ENCODE results near the gene AGMAT. TPM values are rescaled to one million over a fixed set of nuclear protein-coding genes. Genes with fewer than 3 reads are reported as not detected.
A peak's percentile ranks its signal among the peaks of the same experiment; 100 is the strongest.

AGMAT gene
- total RNA-seq, 2 experiments from 2014 or later = 18.1 to 24.0 TPM

DNA sequence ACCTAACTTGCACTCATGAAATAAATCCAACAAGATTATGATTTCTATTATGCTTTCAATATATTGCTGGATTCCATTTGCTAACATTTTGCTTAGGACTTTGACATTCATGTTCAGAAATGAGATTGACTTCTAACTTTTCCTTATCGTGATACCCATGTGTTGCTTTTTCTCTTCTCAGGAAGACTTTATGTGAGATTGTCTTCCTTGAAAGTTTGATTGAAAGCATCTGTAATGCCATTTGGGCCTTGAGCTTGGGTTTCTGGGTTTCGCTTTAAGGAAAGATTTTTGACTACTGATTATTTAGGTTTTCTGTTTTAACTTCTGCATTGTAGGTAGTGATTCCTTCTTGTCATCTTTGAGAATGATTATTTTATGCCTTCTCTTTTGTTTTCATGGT lies 27.8 kb downstream of the AGMAT start:
- Mint-ChIP-seq H3K4me1 (no peaks in the 10 kb centered on the region), H3K4me3 (no peak overlapping the region), H3K27me3 (no peaks in the 10 kb centered on the region), H3K9me3 (ENCODE audit: low read depth) (no peaks in the 10 kb centered on the region), H3K36me3 (ENCODE audit: low read depth) (peaks cover 6% of the 10 kb centered on the region), H3K27ac (no peak overlapping the region)
- CTCF ChIA-PET = no interaction called here
- ATAC-seq (no peak), DNase-seq (no peak)
- intact Hi-C loops (cut with DNase I, micrococcal nuclease) = no loop called here
- POLR2A ChIA-PET = no interaction called here

DNA sequence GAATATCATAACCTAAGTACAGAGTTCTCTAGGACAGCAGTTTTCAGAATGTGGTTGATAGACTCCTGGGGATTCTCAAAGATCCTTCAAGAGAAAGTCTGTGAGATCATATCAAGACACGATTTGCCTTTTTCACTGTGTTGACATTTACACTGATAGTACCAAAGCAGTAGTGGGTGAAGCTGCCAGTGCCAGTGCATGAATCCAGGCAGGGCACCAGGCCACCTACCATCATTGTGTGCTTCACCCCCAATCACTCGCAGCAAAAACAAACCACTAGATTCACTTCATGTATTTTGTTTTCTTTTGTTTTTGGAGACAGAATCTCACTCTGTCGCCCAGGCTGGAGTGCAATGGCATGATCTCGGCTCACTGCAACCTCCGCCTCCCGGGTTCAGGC lies 34.3 kb downstream of the AGMAT start:
- DNase-seq (no peak), ATAC-seq (no peak)
- Mint-ChIP-seq H3K27ac (no peak overlapping the region), H3K27me3 (no peaks in the 10 kb centered on the region), H3K4me1 (no peaks in the 10 kb centered on the region), H3K9me3 (ENCODE audit: low read depth) (no peaks in the 10 kb centered on the region), H3K36me3 (ENCODE audit: low read depth) (peaks cover 15% of the 10 kb centered on the region), H3K4me3 (no peak overlapping the region)
- ChIA-PET POLR2A (no interaction called here), CTCF (no interaction called here)
- intact Hi-C loops (cut with DNase I, micrococcal nuclease) = no loop called here

DNA sequence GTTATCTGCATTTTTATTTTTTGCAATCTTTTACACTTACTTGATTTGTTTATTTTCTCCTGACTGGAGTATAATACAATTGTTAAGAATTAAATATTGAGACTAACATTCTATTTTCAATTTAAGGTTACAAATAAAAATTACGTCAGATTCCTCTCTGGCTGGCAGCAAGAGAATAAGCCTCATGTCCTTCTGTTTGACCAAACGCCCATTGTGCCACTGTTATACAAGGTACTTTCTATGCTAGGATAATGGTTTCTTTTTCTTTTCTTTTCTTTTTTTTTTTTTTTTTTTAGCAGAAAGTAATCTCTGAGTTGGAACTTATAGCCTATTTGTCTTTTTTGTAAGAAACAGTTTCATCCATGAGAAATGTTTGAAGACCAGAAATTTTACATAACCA lies 38.2 kb downstream of the AGMAT start:
- intact Hi-C loops (cut with DNase I, micrococcal nuclease) = no loop called here
- H3K4me3 Mint-ChIP-seq = no peak overlapping the region
- ChIA-PET CTCF (no interaction called here), POLR2A (no interaction called here)
- no peak overlapping the region for H3K27ac Mint-ChIP-seq
- H3K4me1 Mint-ChIP-seq = no peaks in the 10 kb centered on the region
- peaks cover 26% of the 10 kb centered on the region for H3K36me3 Mint-ChIP-seq (ENCODE audit: low read depth)
- H3K27me3 Mint-ChIP-seq = no peaks in the 10 kb centered on the region
- no peaks in the 10 kb centered on the region for H3K9me3 Mint-ChIP-seq (ENCODE audit: low read depth)
- DNase-seq = no peak
- ATAC-seq = no peak

DNA sequence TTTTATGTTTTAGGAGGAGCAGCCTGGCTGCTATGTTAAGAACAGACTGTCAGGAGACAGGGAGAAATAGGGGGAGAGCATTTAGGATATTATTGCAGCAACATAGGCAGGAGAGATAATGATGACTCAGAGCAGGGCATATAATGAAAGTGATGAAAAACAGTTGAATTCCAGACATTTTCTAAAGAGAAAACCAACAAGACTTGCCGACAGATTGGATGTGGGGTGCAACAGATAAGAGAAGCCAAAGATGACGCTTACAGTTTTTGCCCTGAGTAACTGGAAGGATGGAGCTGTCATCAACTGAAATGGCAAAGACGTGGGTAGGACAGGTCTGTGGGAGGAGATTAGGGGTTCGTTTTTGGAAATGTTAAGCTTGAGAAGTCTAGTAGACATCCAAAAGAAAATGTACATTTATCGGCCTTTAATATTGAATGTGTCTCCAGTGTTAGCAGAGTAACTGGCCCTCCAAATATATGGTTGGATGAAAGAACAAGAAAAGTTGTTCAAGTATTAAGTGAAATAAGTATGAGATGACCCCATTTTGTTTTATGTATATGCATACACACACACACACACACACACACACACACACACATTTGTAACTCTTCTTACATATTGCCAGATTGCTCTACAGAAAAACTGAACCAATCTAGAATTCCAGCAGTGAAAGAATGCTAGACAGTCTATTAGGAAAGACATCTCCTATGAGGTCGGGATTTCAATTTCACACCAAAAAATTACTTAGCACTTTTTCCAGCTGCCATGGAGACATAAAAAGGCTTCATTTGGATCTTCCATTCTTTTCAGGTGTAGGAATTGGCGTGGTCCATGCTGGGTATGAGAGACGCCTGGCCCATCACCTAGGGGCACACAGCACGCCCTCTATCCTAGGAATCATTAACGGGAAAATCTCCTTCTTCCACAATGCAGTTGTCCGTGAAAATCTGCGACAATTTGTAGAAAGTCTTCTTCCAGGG lies 41.0 kb downstream of the AGMAT start:
- no peaks in the 10 kb centered on the region for H3K9me3 Mint-ChIP-seq (ENCODE audit: low read depth)
- H3K27me3 Mint-ChIP-seq = no peaks in the 10 kb centered on the region
- POLR2A ChIA-PET = no interaction called here
- no peak for ATAC-seq
- no peak overlapping the region for H3K4me3 Mint-ChIP-seq
- CTCF ChIA-PET = interaction anchor here (1.4 kb wide), 1 partner anchor 9 kb away, joined by 3 read pairs; no protein-coding TSS in a partner anchor
- H3K27ac Mint-ChIP-seq = peak overlapping the region; percentile 12
- H3K4me1 Mint-ChIP-seq = no peaks in the 10 kb centered on the region
- intact Hi-C loops (cut with DNase I, micrococcal nuclease) = no loop called here
- H3K36me3 Mint-ChIP-seq (ENCODE audit: low read depth) = peaks cover 32% of the 10 kb centered on the region
- no peak for DNase-seq

DNA sequence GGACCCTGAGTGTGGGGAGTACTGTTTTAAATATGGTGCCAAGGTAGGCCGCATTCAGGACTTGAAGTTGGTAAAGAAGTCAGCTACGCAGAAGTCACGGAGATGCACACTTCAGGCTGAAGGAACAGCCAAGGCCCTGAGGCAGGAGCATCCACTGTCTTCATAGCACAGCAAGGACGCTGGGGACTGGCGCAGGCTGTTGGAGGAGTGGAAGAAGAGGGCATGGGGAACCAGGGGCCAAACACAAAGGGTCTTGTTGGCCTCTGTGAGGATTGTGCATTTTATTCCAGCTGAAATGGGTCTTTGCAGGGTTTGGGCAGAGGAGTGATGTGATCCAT lies 41.6 kb downstream of the AGMAT start:
- H3K27ac Mint-ChIP-seq = peak overlapping the region; percentile 12
- no peaks in the 10 kb centered on the region for H3K9me3 Mint-ChIP-seq (ENCODE audit: low read depth)
- DNase-seq (no peak), ATAC-seq (no peak)
- no peaks in the 10 kb centered on the region for H3K27me3 Mint-ChIP-seq
- ChIA-PET POLR2A (no interaction called here), CTCF (interaction anchor here (1.4 kb wide), 1 partner anchor 9 kb away, joined by 3 read pairs; no protein-coding TSS in a partner anchor)
- no peaks in the 10 kb centered on the region for H3K4me1 Mint-ChIP-seq
- intact Hi-C loops (cut with DNase I, micrococcal nuclease) = no loop called here
- peaks cover 34% of the 10 kb centered on the region for H3K36me3 Mint-ChIP-seq (ENCODE audit: low read depth)
- no peak overlapping the region for H3K4me3 Mint-ChIP-seq

DNA sequence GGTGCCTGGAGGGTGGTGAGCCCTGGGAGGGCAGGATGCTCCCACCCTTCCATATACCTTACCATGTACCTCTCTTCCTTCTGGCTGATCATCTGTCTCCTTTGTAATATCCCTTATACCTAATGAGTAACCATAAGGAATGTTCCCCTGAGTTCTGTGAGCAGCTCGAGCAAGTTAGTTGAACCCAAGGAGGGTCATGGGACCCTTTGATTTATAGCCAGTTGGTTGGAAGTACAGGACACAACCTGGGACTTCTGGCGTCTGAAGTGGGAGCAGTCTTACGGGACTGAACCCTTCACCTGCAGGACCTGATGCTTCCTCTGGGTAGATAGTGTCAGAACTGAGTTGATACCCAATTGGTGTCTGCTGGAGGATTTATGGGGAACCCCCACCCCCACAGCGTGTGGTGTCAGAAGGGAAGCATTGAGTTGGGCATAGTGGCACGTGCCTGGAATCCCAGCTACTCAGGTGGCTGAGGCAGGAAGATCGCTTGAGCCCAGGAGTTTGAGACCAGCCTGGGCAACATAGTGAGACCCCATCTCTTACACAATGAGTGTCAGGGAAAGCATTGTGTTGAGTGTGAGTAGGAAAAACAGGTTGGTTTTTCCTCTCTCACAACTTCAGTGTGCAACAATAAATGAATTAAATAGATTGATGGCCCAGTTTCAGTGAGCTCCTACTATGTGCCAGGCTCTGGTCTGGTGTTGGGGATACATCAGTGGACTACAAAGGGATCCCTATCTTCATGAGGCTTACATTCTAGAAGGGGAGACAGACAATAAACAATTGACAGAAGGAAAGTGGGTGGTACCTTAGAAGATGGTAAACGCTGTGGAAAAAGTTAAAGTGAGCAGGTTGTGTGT lies 42.2 kb downstream of the AGMAT start:
- CTCF ChIA-PET = interaction anchor here (1.4 kb wide), 1 partner anchor 10 kb away, joined by 3 read pairs; no protein-coding TSS in a partner anchor
- POLR2A ChIA-PET = no interaction called here
- peaks cover 30% of the 10 kb centered on the region for H3K36me3 Mint-ChIP-seq (ENCODE audit: low read depth)

DNA sequence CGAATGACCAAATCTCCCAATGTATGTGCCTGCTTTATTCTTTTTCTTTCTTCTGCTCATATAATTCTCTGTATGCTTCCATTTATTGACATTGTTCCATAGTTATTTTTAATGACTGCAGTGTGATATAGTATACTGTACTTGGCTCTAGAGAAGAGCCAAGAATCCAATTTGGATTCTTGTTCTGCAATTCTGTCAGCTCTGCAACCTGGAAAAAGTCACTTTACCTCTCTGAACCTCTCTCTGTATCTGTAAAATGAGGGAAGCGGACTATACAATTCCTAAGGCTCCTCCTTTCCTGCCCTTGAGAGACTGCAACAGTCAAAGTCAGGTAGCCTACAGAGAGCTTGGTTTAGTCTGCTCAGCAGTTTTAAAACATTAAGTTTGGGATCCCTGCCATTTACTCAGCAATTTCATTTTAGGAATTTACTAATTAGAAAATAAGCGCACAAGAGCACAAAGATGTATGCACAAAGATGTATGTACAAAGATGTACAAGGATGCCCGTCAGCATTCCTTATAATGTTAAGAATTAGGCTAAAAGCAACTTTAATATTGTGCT lies 43.5 kb downstream of the AGMAT start:
- POLR2A ChIA-PET = no interaction called here
- H3K4me1 Mint-ChIP-seq = no peaks in the 10 kb centered on the region
- intact Hi-C loops (cut with DNase I, micrococcal nuclease) = no loop called here
- H3K36me3 Mint-ChIP-seq (ENCODE audit: low read depth) = peaks cover 39% of the 10 kb centered on the region
- no peak for DNase-seq
- H3K27ac Mint-ChIP-seq = no peak overlapping the region
- ATAC-seq = no peak
- H3K4me3 Mint-ChIP-seq = no peak overlapping the region
- no peaks in the 10 kb centered on the region for H3K9me3 Mint-ChIP-seq (ENCODE audit: low read depth)
- H3K27me3 Mint-ChIP-seq = no peaks in the 10 kb centered on the region
- CTCF ChIA-PET = interaction anchor here (1.0 kb wide), 1 partner anchor 13 kb away, joined by 4 read pairs; no protein-coding TSS in a partner anchor

More for the DNA sequence above, 42.2 kb downstream of the AGMAT start:
- H3K4me3 Mint-ChIP-seq = no peak overlapping the region
- no peaks in the 10 kb centered on the region for H3K9me3 Mint-ChIP-seq (ENCODE audit: low read depth)
- ATAC-seq (no peak), DNase-seq (no peak)
- H3K27ac Mint-ChIP-seq = no peak overlapping the region
- H3K4me1 Mint-ChIP-seq = no peaks in the 10 kb centered on the region
- intact Hi-C loops (cut with DNase I, micrococcal nuclease) = no loop called here
- no peaks in the 10 kb centered on the region for H3K27me3 Mint-ChIP-seq

DNA sequence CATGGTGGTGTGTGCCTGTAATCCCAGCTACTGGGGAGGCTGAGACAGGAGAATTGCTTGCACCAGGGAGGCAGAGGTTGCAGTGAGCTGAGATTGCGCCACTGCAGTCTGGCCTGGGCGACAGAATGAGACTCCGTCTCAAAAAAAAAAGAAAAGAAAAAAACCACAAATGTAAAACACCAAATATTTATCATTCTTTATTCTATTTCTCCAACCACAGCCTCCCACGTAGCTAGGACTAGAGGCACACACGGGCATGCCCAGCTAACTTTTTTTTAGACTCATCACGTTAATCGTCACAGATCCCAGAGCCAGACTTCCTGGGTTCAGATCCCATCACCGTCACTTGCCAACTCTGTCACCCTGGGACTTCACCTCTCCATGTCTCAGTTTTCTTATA lies 44.7 kb downstream of the AGMAT start:
- CTCF ChIA-PET = interaction anchor here (1.0 kb wide), 1 partner anchor 12 kb away, joined by 4 read pairs; no protein-coding TSS in a partner anchor
- H3K4me3 Mint-ChIP-seq = no peak overlapping the region
- POLR2A ChIA-PET = no interaction called here

DNA sequence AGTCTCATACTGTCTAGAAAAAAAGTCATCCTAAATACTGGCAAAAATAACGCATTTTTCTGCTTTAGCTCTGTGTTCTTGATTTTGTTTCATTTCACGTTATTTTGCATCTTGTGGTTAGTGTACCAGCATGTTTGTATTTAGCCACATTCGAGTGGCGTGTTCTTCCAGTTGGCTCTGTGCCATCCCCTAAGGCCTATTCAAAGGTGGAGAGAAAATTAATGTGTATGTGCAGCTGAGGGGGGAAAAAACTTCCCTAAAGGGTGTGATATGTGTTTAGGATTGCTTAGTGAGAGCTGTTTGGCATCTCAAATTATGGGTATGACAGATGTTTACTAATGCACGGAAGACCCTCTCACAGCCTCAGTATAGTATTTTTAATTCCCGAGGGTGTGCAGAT lies 46.1 kb downstream of the AGMAT start:
- POLR2A ChIA-PET = no interaction called here
- H3K9me3 Mint-ChIP-seq (ENCODE audit: low read depth) = no peaks in the 10 kb centered on the region
- no peaks in the 10 kb centered on the region for H3K27me3 Mint-ChIP-seq
- intact Hi-C loops (cut with DNase I, micrococcal nuclease) = no loop called here
- ATAC-seq (no peak), DNase-seq (no peak)
- H3K27ac Mint-ChIP-seq = peak overlapping the region; percentile 24
- H3K4me3 Mint-ChIP-seq = no peak overlapping the region
- CTCF ChIA-PET = no interaction called here
- peaks cover 40% of the 10 kb centered on the region for H3K36me3 Mint-ChIP-seq (ENCODE audit: low read depth)
- no peaks in the 10 kb centered on the region for H3K4me1 Mint-ChIP-seq

More for the DNA sequence above, 44.7 kb downstream of the AGMAT start:
- ATAC-seq (no peak), DNase-seq (no peak)
- Mint-ChIP-seq H3K27me3 (no peaks in the 10 kb centered on the region), H3K4me1 (no peaks in the 10 kb centered on the region), H3K27ac (no peak overlapping the region), H3K36me3 (ENCODE audit: low read depth) (peaks cover 39% of the 10 kb centered on the region), H3K9me3 (ENCODE audit: low read depth) (no peaks in the 10 kb centered on the region)
- intact Hi-C loops (cut with DNase I, micrococcal nuclease) = no loop called here

DNA sequence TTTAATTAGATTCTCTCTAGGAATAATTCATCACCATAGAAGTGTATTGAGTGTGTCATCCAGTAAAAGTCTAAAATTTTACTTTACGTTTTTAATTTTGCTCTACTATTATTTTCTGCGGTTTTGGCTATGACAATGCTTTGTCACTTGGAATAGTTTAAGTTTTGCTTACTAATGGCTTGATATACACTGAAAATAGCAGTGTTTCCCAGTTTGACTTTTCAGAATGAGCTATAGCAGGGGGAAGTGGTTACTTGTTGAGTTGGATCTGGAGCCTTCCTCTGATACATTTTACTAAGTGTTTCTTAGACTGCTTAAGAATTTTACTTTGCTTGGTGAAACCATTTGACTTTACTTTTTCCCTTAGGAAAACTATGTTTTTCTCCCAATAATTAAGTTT lies 53.2 kb downstream of the AGMAT start:
- ATAC-seq (peak; percentile 37), DNase-seq (no peak)
- Mint-ChIP-seq H3K4me3 (no peak overlapping the region), H3K36me3 (ENCODE audit: low read depth) (peaks cover 23% of the 10 kb centered on the region), H3K27ac (no peak overlapping the region), H3K27me3 (no peaks in the 10 kb centered on the region), H3K9me3 (ENCODE audit: low read depth) (no peaks in the 10 kb centered on the region), H3K4me1 (peaks cover 36% of the 10 kb centered on the region)
- POLR2A ChIA-PET = no interaction called here
- intact Hi-C loops (cut with DNase I, micrococcal nuclease) = no loop called here
- CTCF ChIA-PET = no interaction called here

DNA sequence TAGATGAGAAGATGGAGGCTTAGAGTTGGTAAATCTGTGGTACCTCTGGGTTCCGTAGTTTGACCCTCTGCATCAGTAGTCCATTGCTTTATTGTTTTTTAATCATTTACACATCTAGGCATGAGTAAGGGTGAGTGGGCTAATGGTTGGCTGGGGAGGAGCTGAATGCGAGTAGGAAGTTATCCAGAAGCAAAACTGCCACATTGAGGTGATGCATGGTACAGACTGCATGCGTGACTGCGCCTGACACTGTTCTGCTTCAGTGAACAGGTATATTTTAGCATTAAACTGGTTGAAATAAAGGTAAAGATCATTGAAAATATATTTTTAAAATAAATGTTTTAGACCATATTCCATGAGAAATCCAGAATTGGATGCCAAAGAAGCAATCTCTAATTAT lies 53.8 kb downstream of the AGMAT start:
- no peak overlapping the region for H3K27ac Mint-ChIP-seq
- intact Hi-C loops (cut with DNase I, micrococcal nuclease) = no loop called here
- no peaks in the 10 kb centered on the region for H3K9me3 Mint-ChIP-seq (ENCODE audit: low read depth)

More for the DNA sequence above, 53.8 kb downstream of the AGMAT start:
- DNase-seq (no peak), ATAC-seq (no peak)
- Mint-ChIP-seq H3K4me3 (no peak overlapping the region), H3K36me3 (ENCODE audit: low read depth) (peaks cover 19% of the 10 kb centered on the region), H3K4me1 (peaks cover 40% of the 10 kb centered on the region), H3K27me3 (no peaks in the 10 kb centered on the region)
- POLR2A ChIA-PET = no interaction called here
- CTCF ChIA-PET = no interaction called here
